Aorta (tissue), 5 donors: ENCODE results near the gene ETFDH. TPM values are rescaled to one million over a fixed set of nuclear protein-coding genes. Genes with fewer than 3 reads are reported as not detected.
"Not testable (repeated sequence)": the region's sequence is repeated elsewhere in the genome, so short reads cannot be mapped to it uniquely, and the experiment has no call there.

Experiments
- ATAC-seq: fragments of 200-7000 bp; cut with Tn5 transposase; one replicate; pipeline ENCODE4 v1.9.1; 2022; ENCODE audit warnings: moderate library complexity; ENCODE audit not compliant: low FRiP score
- DNase-seq, 2 donors: peaks; one replicate each; pipeline ENCODE4 v3.0.0-alpha.2; 2020
- H3K27ac ChIP-seq, 2 donors: one replicate each; pipeline ENCODE4 v1.5.1; 2013; ENCODE audit warnings: low read length in 2 of 2, mild to moderate bottlenecking in 2 of 2, moderate library complexity in 2 of 2, control low read depth in 1 of 2, inconsistent platforms in 1 of 2, low read depth in 1 of 2
- H3K27me3 ChIP-seq, 2 donors: one replicate each; pipeline ENCODE4 v1.6.1; 2013; ENCODE audit warnings: control low read depth in 1 of 2, low read length in 1 of 2, mild to moderate bottlenecking in 1 of 2, moderate library complexity in 1 of 2; ENCODE audit not compliant: insufficient read depth in 2 of 2, control insufficient read depth in 1 of 2
- H3K36me3 ChIP-seq, 2 donors: one replicate each; pipeline ENCODE4 v1.6.1; 2013; ENCODE audit warnings: control low read depth in 1 of 2, low read length in 1 of 2, mild to moderate bottlenecking in 1 of 2; ENCODE audit not compliant: insufficient read depth in 2 of 2, control insufficient read depth in 1 of 2
- H3K4me1 ChIP-seq, 2 donors: one replicate each; pipeline ENCODE4 v1.6.1; 2013; ENCODE audit warnings: low read length in 2 of 2, control low read depth in 1 of 2, mild to moderate bottlenecking in 1 of 2, moderate library complexity in 1 of 2; ENCODE audit not compliant: insufficient read depth in 2 of 2, control insufficient read depth in 1 of 2
- H3K4me3 ChIP-seq, 2 donors: one replicate each; pipeline ENCODE4 v1.5.1; 2013; ENCODE audit warnings: low read length in 2 of 2, control low read depth in 1 of 2, mild to moderate bottlenecking in 1 of 2
- H3K9me3 ChIP-seq: one replicate; pipeline ENCODE4 v1.6.1; 2013; ENCODE audit warnings: mild to moderate bottlenecking, low read length; ENCODE audit not compliant: control insufficient read depth
- WGBS, 2 donors: extraction: QIAGEN DNeasy Blood & Tissue Kit; methylation state at CpG; one replicate each; pipeline ENCODE4 v1.1.7; 2013; 5-methylcytosine and 5-hydroxymethylcytosine counted together
- intact Hi-C, 2 donors: fragments of 100-400 bp; cut with DNase I; formaldehyde crosslinking; loops; one replicate each; pipeline versions ENCODE4 v1.14.2 to v1.15.0; 2022
- polyA plus RNA-seq, 2 donors: library from polyadenylated mRNA; stranded (reverse); fragments of 200-250 nt; gene quantifications; one replicate each; pipeline ENCODE4 v1.2.3, GENCODE V29; 2013
- total RNA-seq, 2 donors: library from RNA; stranded (reverse); fragmentation: NEBNext Ultra II Directional; extraction: Animal tissue kit (Norgen Biotek cat#: 25700); gene quantifications; one replicate each; pipeline ENCODE4 v1.2.1, GENCODE V29; 2021
- donor health status: healthy with polysubstance abuse.
- donor health status: Bipolar disorder and iron deficiency.
- donor health status: DM: no; HTN: no; CAD: no.
- donor health status: DM: no; HTN: no; CAD: no.
- donor health status: DM: yes; HTN: yes; CAD: no.

ETFDH gene
- total and polyA plus RNA-seq, 4 donors, result 21.9 to 42.0 (median 24.9) TPM

- Histone ChIP-seq H3K4me1 (no peaks in the 10 kb centered on the region), H3K27me3 (no peaks in the 10 kb centered on the region), H3K4me3 (no peak overlapping the region), H3K27ac (no peak overlapping the region), H3K36me3 (no peaks in the 10 kb centered on the region), H3K9me3 (no peaks in the 10 kb centered on the region)
- ATAC-seq (no peak), DNase-seq (no peak)
- 4 to 5% methylated on average over 2 of the region's 2 CpGs for WGBS, 2 donors
- intact Hi-C loops, result no loop called here
Observed at GRCh38 chr4:158652920-158653319, 19.2 kb upstream of the ETFDH start.

GRCh38 chr4:158656439-158656838, 15.7 kb upstream of the ETFDH start:
- no peaks in the 10 kb centered on the region for H3K36me3 ChIP-seq
- 91 to 100% methylated on average over 1 of the region's 1 CpG for WGBS, 2 donors
- H3K4me1 ChIP-seq, result no peaks in the 10 kb centered on the region
- no peak overlapping the region for H3K27ac ChIP-seq
- DNase-seq, result no peak
- no peak for ATAC-seq
- no peaks in the 10 kb centered on the region for H3K9me3 ChIP-seq
- intact Hi-C loops, result no loop called here
- H3K4me3 ChIP-seq, result no peak overlapping the region
- H3K27me3 ChIP-seq, result no peaks in the 10 kb centered on the region

GRCh38 chr4:158657291-158657690, 14.8 kb upstream of the ETFDH start:
- H3K4me1 ChIP-seq, result no peaks in the 10 kb centered on the region
- no peaks in the 10 kb centered on the region for H3K27me3 ChIP-seq
- no peak overlapping the region for H3K27ac ChIP-seq
- no peaks in the 10 kb centered on the region for H3K36me3 ChIP-seq
- ATAC-seq (peak; percentile 19), DNase-seq (peak in 1 of 2 donors; percentile 40)
- no peak overlapping the region for H3K4me3 ChIP-seq
- no peaks in the 10 kb centered on the region for H3K9me3 ChIP-seq
- WGBS, 2 donors, result 92 to 96% methylated on average over 11 of the region's 11 CpGs
- intact Hi-C loops, result no loop called here

GRCh38 chr4:158663255-158663654, 8.8 kb upstream of the ETFDH start:
- intact Hi-C loops, DNase-seq: not testable (repeated sequence)

GRCh38 chr4:158663707-158664625, 8.1 kb upstream of the ETFDH start:
- H3K27me3 ChIP-seq, H3K36me3 ChIP-seq, DNase-seq, H3K4me3 ChIP-seq, H3K9me3 ChIP-seq, H3K4me1 ChIP-seq, ATAC-seq, intact Hi-C loops, H3K27ac ChIP-seq: not testable (repeated sequence)
- 83 to 85% methylated on average over 8 of the region's 8 CpGs for WGBS, 2 donors

More at GRCh38 chr4:158663255-158663654, 8.8 kb upstream of the ETFDH start:
- H3K4me1 ChIP-seq, H3K4me3 ChIP-seq, H3K9me3 ChIP-seq, H3K27me3 ChIP-seq, H3K27ac ChIP-seq, ATAC-seq, H3K36me3 ChIP-seq: not testable (repeated sequence)
- 65 to 66% methylated on average over 4 of the region's 4 CpGs for WGBS, 2 donors

- intact Hi-C loops, result no loop called here
- no peak for DNase-seq
- ATAC-seq, result no peak
Observed at GRCh38 chr4:158664806-158665205, 7.3 kb upstream of the ETFDH start.

GRCh38 chr4:158666892-158667291, 5.2 kb upstream of the ETFDH start:
- Histone ChIP-seq H3K27ac (no peak overlapping the region), H3K27me3 (no peaks in the 10 kb centered on the region), H3K4me1 (no peaks in the 10 kb centered on the region), H3K36me3 (no peaks in the 10 kb centered on the region), H3K4me3 (no peak overlapping the region), H3K9me3 (no peaks in the 10 kb centered on the region)
- WGBS, 2 donors, result 89 to 95% methylated on average over 2 of the region's 2 CpGs
- DNase-seq, result no peak
- intact Hi-C loops, result no loop called here
- ATAC-seq, result no peak

More at GRCh38 chr4:158664806-158665205, 7.3 kb upstream of the ETFDH start:
- no peaks in the 10 kb centered on the region for H3K27me3 ChIP-seq
- no peaks in the 10 kb centered on the region for H3K36me3 ChIP-seq
- H3K4me3 ChIP-seq, result no peak overlapping the region
- H3K27ac ChIP-seq, result no peak overlapping the region
- H3K9me3 ChIP-seq, result no peaks in the 10 kb centered on the region
- WGBS, 2 donors, result 98 to 99% methylated on average over 18 of the region's 18 CpGs
- H3K4me1 ChIP-seq, result no peaks in the 10 kb centered on the region

GRCh38 chr4:158667651-158668198, 4.4 kb upstream of the ETFDH start:
- 77 to 85% methylated on average over 3 of the region's 3 CpGs for WGBS, 2 donors
- Histone ChIP-seq H3K4me3 (no peak overlapping the region), H3K27ac (no peak overlapping the region), H3K4me1 (no peaks in the 10 kb centered on the region), H3K9me3 (no peaks in the 10 kb centered on the region), H3K27me3 (no peaks in the 10 kb centered on the region), H3K36me3 (no peaks in the 10 kb centered on the region)
- no peak for ATAC-seq
- intact Hi-C loops, result no loop called here
- DNase-seq, result no peak

- H3K27ac ChIP-seq, result no peak overlapping the region
- no peaks in the 10 kb centered on the region for H3K36me3 ChIP-seq
- intact Hi-C loops, result no loop called here
- no peaks in the 10 kb centered on the region for H3K9me3 ChIP-seq
- DNase-seq (no peak), ATAC-seq (no peak)
- H3K4me1 ChIP-seq, result no peaks in the 10 kb centered on the region
- WGBS, 2 donors, result 63 to 76% methylated on average over 7 of the region's 7 CpGs
- no peaks in the 10 kb centered on the region for H3K27me3 ChIP-seq
- H3K4me3 ChIP-seq, result no peak overlapping the region
Observed at GRCh38 chr4:158669310-158669709, 2.8 kb upstream of the ETFDH start.
